HepG2 (cell line): ENCODE data around the gene GATAD2B. TPM values are rescaled to one million over a fixed set of nuclear protein-coding genes. Genes with fewer than 3 reads are reported as not detected.

Source experiments
- ZZZ3 ChIP-seq: sonication (generic); formaldehyde crosslinking; IDR thresholded peaks from 2 replicates; pipeline ENCODE4 v1.4.0; 2020; ENCODE audit warnings: missing genetic modification reagents, mild to moderate bottlenecking, borderline replicate concordance
- polyA plus RNA-seq, 8 experiments: library from polyadenylated mRNA; depleted of rRNA in 3 of 8; stranded (reverse) in 7 of 8; unstranded in 1 of 8; fragments of >200 nt; fragmentation: Illumina TruSeq in 4 of 8; extraction: Trizol in 4 of 8; gene quantifications; 2 replicates each; pipeline versions ENCODE4 v1.2.1 to v1.2.3, GENCODE V29; 2011 to 2016; ENCODE audit warnings: low read depth in 4 of 8, missing spikeins in 1 of 8, mixed read lengths in 1 of 8; ENCODE audit not compliant: insufficient read depth in 1 of 8
- total RNA-seq, 5 experiments: library from RNA; depleted of rRNA; stranded (reverse); fragments of >200 nt; fragmentation: Illumina TruSeq; extraction: Trizol; gene quantifications; 2 replicates each; pipeline ENCODE4 v1.2.3, GENCODE V29; 2016; ENCODE audit warnings: low read depth in 1 of 5
- TF ChIP-seq, protein P1 (sequence below): sonication (generic); formaldehyde crosslinking; IDR thresholded peaks from 2 replicates; pipeline ENCODE4 v1.4.0; 2020; ENCODE audit warnings: mild to moderate bottlenecking, missing genetic modification reagents
- TF ChIP-seq, protein P2 (sequence below): sonication (generic); formaldehyde crosslinking; IDR thresholded peaks from 2 replicates; pipeline ENCODE4 v1.5.0; 2020; ENCODE audit warnings: missing genetic modification reagents, mild to moderate bottlenecking, borderline replicate concordance
- TF ChIP-seq, protein P3 (sequence below): sonication (generic); formaldehyde crosslinking; IDR thresholded peaks from 2 replicates; pipeline ENCODE4 v1.5.1; 2020; ENCODE audit warnings: missing genetic modification reagents, mild to moderate bottlenecking, borderline replicate concordance
- TF ChIP-seq, protein P4 (sequence below): conservative IDR thresholded peaks from 2 replicates; pipeline ENCODE4 v1.6.1; 2018; ENCODE audit warnings: missing genetic modification reagents
- TF ChIP-seq, protein P5 (sequence below): sonication (generic); formaldehyde crosslinking; IDR thresholded peaks from 2 replicates; pipeline ENCODE4 v1.5.0; 2020; ENCODE audit warnings: missing genetic modification reagents

GATAD2B gene
- total and polyA plus RNA-seq, 2 of the 13 experiments (the other 11 are each of a cell fraction or from before 2014, with no cell fraction given): 3.2 to 5.2 TPM

DNA sequence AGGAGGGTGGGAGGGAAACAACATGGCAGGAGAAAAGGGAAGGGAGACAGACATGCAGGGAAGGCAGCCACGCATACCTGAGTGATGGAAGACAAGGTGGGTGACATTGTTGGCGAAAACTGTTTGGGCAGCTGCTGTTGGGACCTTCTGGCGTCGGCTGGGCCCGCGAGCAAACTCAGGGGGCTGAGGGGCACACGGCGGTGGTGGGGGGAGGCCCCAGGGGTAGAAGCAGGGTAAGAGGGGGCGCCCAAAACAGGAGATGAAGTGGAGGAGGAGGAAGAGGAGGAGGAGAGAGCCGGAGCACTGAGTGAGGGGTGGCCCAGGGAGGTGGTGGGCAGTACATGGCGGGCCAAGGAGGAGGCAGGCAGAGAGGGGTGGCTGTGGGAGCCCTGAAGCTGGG lies 28.4 kb upstream of the GATAD2B start (continued):
- TF ChIP-seq, protein P1, sequence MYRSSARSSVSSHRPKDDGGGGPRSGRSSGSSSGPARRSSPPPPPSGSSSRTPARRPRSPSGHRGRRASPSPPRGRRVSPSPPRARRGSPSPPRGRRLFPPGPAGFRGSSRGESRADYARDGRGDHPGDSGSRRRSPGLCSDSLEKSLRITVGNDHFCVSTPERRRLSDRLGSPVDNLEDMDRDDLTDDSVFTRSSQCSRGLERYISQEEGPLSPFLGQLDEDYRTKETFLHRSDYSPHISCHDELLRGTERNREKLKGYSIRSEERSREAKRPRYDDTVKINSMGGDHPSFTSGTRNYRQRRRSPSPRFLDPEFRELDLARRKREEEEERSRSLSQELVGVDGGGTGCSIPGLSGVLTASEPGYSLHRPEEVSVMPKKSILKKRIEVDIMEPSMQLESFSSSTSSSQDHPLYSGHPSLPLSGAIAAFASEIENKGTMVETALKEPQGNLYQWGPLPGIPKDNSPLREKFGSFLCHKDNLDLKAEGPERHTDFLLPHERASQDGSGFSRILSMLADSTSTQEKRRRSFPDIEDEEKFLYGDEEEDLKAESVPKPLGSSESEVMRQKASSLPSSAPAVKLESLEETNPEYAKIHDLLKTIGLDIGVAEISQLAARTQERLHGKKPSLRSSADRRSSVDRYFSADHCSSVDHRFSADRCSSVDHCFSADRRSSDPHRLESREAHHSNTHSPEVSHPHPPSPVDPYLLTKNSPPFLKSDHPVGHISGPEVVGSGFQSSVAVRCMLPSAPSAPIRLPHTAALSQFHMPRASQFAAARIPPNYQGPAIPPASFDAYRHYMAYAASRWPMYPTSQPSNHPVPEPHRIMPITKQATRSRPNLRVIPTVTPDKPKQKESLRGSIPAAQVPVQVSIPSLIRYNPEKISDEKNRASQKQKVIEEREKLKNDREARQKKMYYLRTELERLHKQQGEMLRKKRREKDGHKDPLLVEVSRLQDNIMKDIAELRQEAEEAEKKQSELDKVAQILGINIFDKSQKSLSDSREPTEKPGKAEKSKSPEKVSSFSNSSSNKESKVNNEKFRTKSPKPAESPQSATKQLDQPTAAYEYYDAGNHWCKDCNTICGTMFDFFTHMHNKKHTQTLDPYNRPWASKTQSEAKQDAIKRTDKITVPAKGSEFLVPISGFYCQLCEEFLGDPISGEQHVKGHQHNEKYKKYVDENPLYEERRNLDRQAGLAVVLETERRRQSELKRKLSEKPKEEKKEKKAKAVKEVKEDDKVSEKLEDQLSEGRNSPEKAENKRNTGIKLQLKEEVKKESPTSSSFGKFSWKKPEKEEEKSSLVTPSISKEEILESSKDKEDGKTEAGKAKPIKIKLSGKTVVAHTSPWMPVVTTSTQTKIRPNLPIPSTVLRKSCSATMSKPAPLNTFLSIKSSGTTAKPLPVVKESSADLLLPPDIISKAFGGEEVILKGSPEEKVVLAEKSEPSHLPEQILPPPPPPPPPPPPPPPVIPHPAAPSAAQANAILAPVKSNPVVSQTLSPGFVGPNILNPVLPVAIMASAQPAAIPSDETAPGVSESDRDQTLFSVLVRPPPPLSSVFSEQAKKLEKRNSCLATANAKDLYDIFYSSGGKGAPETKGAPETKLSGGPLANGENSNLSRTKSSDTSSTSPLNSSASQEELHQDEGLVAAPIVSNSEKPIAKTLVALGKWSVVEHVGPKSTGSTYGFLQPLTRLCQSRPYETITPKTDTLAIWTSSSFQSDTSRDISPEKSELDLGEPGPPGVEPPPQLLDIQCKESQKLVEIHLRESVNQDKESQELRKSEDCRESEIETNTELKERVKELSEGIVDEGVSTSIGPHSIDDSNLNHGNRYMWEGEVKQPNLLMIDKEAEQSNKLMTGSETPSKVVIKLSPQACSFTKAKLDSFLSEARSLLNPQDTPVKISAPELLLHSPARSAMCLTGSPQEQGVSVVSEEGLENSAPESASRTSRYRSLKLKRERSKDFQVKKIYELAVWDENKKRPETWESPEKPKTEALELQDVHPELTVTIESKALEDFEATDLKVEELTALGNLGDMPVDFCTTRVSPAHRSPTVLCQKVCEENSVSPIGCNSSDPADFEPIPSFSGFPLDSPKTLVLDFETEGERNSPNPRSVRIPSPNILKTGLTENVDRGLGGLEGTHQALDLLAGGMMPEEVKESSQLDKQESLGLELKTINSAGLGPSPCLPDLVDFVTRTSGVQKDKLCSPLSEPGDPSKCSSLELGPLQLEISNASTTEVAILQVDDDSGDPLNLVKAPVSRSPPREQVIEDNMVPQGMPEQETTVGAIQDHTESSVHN (CRISPR knock-in tag): no peak
- TF ChIP-seq, protein P2, sequence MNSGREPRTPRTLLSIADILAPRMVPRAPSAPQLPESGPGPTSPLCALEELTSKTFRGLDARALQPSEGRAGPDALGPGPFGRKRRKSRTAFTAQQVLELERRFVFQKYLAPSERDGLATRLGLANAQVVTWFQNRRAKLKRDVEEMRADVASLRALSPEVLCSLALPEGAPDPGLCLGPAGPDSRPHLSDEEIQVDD (CRISPR knock-in tag): no peak
- TF ChIP-seq, protein P3, sequence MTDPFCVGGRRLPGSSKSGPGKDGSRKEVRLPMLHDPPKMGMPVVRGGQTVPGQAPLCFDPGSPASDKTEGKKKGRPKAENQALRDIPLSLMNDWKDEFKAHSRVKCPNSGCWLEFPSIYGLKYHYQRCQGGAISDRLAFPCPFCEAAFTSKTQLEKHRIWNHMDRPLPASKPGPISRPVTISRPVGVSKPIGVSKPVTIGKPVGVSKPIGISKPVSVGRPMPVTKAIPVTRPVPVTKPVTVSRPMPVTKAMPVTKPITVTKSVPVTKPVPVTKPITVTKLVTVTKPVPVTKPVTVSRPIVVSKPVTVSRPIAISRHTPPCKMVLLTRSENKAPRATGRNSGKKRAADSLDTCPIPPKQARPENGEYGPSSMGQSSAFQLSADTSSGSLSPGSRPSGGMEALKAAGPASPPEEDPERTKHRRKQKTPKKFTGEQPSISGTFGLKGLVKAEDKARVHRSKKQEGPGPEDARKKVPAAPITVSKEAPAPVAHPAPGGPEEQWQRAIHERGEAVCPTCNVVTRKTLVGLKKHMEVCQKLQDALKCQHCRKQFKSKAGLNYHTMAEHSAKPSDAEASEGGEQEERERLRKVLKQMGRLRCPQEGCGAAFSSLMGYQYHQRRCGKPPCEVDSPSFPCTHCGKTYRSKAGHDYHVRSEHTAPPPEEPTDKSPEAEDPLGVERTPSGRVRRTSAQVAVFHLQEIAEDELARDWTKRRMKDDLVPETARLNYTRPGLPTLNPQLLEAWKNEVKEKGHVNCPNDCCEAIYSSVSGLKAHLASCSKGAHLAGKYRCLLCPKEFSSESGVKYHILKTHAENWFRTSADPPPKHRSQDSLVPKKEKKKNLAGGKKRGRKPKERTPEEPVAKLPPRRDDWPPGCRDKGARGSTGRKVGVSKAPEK (CRISPR knock-in tag): no peak
- no peak for TF ChIP-seq ZZZ3 (CRISPR knock-in tag)
- TF ChIP-seq, protein P4, sequence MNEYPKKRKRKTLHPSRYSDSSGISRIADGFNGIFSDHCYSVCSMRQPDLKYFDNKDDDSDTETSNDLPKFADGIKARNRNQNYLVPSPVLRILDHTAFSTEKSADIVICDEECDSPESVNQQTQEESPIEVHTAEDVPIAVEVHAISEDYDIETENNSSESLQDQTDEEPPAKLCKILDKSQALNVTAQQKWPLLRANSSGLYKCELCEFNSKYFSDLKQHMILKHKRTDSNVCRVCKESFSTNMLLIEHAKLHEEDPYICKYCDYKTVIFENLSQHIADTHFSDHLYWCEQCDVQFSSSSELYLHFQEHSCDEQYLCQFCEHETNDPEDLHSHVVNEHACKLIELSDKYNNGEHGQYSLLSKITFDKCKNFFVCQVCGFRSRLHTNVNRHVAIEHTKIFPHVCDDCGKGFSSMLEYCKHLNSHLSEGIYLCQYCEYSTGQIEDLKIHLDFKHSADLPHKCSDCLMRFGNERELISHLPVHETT: no peak
- TF ChIP-seq, protein P5, sequence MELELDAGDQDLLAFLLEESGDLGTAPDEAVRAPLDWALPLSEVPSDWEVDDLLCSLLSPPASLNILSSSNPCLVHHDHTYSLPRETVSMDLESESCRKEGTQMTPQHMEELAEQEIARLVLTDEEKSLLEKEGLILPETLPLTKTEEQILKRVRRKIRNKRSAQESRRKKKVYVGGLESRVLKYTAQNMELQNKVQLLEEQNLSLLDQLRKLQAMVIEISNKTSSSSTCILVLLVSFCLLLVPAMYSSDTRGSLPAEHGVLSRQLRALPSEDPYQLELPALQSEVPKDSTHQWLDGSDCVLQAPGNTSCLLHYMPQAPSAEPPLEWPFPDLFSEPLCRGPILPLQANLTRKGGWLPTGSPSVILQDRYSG (CRISPR knock-in tag): no peak
